T-helper 22 cell (primary cell): Measurements from ENCODE around the gene NCL.
"Not testable (repeated sequence)": the region's sequence is repeated elsewhere in the genome, so short reads cannot be mapped to it uniquely, and the experiment has no call there.

Experiments
- DNase-seq: peaks from one replicate; pipeline ENCODE4 v3.0.0-alpha.2; 2020; ENCODE audit warnings: low read depth

Gene NCL

DNA sequence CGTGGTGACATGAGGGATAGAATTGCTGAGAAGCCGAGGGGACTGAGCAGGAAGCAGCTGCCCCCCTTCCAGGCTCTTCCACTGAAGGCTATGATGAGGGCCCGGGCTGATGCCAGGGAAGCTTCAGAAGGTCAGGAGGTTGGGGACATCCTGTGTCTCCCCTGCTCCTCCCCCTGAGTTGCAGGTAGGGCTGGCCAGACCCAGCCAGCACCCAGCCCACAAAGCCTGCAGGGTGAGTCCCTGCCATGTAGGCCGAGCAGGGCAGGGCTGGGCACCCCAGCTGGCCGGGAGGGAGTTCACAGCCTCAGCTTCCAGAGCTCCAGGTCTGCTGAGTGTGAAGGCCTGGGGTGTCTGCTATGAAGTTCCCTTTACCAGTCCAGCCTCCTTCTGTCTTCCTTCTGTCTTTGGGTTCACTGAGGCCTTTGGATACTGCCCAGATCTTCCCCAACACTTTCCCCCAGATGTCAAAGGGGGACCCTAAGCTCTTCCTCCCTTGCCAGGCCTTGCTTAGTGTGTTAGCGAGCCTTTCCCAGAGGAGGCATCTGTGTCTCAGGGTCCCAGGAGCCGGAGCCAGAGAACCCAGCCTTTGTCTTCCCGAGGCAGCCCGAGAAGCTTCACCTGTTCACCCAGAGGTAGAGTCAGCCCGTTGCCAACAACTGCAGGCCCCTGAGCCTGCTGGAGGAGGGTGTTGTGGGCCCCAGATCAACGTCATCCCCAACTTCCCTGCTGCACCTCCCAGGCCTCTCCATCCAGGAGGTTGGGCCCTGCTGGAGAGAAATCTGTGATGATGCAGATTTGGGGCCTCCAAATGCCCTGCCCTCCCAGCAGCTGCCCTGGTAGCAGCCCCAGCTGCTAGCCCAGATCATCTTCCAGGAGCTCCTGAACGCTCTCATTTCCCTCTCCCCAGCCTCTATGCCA, 3.6 kb upstream of the NCL start:
- DNase-seq, result no peak

- no peak for DNase-seq
Observed at GRCh38 chr2:231467016-231467545, 2.8 kb upstream of the NCL start.

DNA sequence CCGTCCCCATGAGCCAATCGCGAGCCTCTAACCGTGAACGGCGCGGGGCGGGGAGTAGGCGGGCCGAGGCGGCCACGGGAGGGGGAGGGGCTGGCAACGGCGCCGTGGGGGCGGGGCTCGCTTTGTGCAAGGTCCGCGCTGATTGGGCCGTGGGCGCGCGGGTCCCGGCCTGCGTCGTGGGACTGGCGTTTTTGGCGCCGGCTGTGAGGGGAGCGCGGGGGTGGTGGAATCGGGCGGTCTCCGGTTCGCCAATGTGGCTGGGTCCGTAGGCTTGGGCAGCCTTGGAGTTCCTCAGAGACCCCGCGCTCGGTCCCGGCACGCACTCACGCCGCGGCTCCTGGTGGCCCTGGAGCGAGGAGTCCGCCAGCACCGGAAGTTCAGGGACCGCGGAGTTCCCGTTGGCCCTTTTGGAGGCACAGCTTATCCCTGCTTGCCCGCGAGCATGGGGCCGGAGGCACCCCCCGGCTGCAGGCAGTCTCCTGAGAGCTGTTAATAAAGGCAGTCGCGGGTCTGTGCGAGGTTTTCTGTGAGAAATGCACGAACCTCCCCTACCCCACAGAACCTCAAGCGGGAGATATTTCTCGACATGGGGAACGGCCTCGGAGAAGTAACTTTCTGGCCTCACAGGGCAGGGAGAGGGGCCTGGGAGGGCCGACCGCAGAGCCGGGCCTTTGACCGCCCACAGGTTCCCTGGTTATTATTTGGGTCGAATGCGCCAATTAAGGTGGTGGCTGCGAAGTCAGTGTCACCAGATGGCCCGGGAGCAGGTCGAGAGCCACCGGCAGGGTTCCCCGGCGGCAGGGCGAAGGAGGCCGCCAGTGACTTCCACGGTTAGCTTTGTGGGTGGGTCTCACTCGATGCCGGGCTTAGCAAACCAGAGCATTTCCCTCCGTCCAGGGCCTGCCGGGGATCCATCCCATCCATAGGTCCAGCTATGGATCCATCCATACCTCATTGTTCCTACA, 574 bp upstream of the NCL start:
- peak; percentile 94 for DNase-seq

GRCh38 chr2:231462729-231463465, 1.4 kb downstream of the NCL start:
- DNase-seq, result no peak

DNA sequence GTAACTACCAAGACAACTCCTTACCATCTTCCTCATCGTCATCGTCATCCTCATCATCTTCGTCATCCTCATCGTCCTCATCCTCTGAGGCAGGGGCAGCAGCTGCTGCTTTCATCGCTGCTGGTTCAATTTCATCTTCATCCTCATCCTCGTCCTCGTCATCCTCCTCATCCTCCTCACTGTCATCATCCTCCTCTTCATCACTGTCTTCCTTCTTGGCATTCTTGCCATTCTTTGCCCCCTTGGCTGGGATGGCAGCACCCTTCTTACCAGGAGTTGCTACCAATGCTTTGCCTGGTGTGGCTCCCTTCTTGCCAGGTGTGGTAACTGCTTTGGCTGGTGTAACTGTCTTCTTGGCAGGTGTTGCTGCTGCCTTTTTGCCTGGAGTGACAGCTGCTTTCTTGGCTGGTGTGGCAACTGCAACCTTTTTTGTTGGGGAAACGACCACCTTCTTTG, 2.7 kb downstream of the NCL start:
- DNase-seq, result no peak

GRCh38 chr2:231460841-231461240, 3.4 kb downstream of the NCL start:
- not testable (repeated sequence) for DNase-seq

GRCh38 chr2:231460073-231460835, 4.0 kb downstream of the NCL start:
- DNase-seq, result no peak

GRCh38 chr2:231458368-231458767, 5.9 kb downstream of the NCL start:
- no peak for DNase-seq

DNA sequence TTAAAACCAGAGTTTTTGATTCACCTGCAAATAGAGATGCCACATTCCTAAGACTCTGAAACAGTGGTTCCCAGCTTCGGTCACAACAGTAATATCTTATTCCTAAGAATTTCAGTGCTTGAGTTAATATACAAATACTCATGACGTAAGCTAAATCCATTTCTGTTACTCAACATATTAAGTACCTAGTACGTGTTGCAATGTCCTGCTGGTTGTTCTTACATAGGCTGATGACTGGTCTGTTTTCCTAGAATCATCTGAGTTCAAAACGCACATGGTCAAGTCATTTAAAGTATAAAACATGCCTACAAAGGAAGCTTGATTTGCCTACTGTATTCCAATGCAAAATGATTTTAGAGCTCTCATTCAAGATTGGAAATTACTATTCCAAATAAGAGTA, 7.2 kb downstream of the NCL start:
- DNase-seq, result no peak

GRCh38 chr2:231456295-231457004, 7.8 kb downstream of the NCL start:
- DNase-seq, result no peak

DNA sequence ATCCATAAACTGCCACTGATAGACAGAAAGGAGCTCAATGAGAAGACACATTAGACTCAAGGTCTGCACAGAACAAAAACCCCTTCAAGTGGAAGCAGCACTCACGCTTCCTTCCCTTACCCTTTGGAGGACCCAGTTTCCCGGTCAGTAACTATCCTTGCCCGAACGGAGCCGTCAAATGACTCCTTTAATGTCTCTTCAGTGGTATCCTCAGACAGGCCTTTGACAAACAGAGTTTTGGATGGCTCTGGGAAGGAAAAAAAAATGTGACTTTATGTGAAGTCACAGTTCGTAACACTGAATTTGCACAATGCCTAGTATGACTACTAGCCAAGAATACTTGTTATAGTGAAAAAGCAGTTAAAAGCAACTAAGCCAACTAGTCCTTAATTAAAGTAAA, 8.4 kb downstream of the NCL start:
- no peak for DNase-seq

GRCh38 chr2:231455222-231455621, 9.1 kb downstream of the NCL start:
- no peak for DNase-seq

GRCh38 chr2:231454361-231454791, 9.9 kb downstream of the NCL start:
- no peak for DNase-seq

- DNase-seq, result no peak
Observed at GRCh38 chr2:231452799-231453508, 11.3 kb downstream of the NCL start.

DNA sequence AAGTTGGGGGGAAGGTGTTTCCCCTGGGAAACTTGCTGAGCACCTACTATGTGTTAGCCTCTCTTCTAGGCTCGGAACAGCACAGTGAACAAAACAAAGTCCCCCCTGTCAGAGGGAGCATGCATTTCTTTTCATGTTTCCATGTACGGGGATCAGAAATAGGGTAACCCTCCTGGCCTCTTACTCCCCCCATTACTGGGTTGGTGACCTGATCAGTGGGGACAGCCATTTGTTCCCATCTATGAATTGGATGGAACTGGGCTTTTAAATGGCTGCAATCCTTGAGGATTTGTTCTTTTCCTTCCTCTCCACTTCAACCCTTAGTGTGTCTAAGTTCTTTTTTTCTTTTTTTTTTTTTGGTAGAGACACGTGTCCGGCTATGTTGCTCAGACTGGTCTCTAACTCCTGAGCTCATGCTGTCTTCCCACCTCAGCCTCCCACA, 13.7 kb downstream of the NCL start:
- DNase-seq, result no peak

DNA sequence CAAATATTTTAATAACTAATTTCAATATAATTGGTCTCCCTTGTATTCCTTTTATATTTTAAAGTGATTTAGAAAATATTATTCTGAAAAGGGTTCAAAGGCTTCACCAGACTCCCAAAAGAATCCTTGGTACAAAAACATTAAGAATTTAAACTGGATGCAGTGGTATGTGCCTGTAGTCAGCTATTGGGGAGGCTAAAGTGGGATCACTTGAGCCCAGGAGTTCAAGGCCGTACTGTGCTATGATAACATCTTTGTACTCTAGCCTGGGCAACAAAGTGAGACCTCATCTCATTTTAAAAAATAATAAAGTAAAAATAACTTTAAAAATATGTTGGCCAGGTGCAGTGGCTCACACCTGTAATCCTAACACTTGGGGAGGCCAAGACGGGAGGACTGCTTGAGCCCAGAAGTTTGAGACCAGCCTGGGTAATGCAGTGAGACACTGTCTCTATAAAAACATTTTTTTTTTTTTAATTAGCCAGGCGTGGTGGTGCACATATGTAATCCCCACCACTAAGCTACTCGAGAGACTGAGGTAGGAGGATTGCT, 14.7 kb downstream of the NCL start:
- DNase-seq, result no peak

DNA sequence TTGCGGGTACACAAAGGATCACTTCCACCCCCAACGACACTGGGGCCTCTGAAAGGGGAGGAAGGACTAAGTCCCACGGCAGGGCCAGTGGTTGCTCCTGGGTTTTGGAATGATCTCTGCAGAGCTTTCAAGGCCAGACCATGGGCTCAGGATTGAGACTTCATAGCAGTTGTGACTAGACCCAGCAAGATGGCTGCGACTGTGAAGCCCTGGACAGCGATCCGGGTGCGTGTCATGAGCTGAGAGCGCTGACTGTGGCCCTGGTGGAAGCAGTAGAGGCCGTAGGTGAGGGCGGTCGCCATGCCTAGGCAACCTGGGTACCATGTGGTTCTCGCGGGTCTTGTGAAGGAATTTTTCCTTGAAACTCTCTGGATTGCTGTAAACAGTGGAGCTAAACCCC, 27.3 kb downstream of the NCL start:
- no peak for DNase-seq

GRCh38 chr2:231433990-231434389, 30.3 kb downstream of the NCL start:
- no peak for DNase-seq

DNA sequence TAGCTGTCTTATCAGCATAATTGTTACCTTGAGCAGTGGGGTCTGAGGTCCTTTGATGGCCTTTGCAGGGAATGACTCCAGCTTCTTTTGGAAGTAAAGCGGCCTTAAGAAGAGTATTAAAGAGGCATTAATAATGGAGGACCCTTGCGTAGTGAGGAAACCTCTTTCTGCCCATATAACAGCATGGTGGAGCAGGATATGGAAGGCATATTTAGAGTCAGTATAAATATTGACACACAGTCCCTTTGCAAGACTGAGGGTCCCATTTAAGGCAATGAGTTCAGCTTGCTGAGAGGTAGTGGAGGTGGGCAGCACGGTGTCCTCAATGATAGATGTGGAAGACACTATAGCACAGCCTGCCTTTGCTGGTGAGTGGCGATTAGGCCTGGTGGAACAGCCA, 32.7 kb downstream of the NCL start:
- DNase-seq, result no peak
